Muscle of leg (tissue), 11 donors: ENCODE results near the gene IDH2. TPM values are rescaled to one million over a fixed set of nuclear protein-coding genes. Genes with fewer than 3 reads are reported as not detected.
A peak's percentile ranks its signal among the peaks of the same experiment; 100 is the strongest.

Source experiments
- DNase-seq: peaks from one replicate; pipeline ENCODE4 v3.0.0; 2013
- H3K27ac ChIP-seq: one replicate; pipeline ENCODE4 v1.5.1; 2013; ENCODE audit warnings: mild to moderate bottlenecking, low read length, control low read depth
- H3K27me3 ChIP-seq: one replicate; pipeline ENCODE4 v1.6.1; 2013; ENCODE audit warnings: low read length; ENCODE audit not compliant: control insufficient read depth, insufficient read depth
- H3K36me3 ChIP-seq: one replicate; pipeline ENCODE4 v1.6.1; 2013; ENCODE audit warnings: low read length; ENCODE audit not compliant: control insufficient read depth, insufficient read depth
- H3K4me1 ChIP-seq: one replicate; pipeline ENCODE4 v1.6.1; 2013; ENCODE audit warnings: low read length; ENCODE audit not compliant: control insufficient read depth, insufficient read depth
- H3K4me3 ChIP-seq: one replicate; pipeline ENCODE4 v1.5.1; 2013; ENCODE audit warnings: low read length, control low read depth
- H3K9me3 ChIP-seq: replicated peaks from 2 replicates; pipeline ENCODE4 v1.6.1; 2013; ENCODE audit warnings: low read depth, low read length; ENCODE audit not compliant: control insufficient read depth
- WGBS: methylation state at CpG from one replicate; pipeline ENCODE4 v1.1.5; 2013; ENCODE audit warnings: missing lambda C conversion rate; ENCODE audit not compliant: insufficient coverage; 5-methylcytosine and 5-hydroxymethylcytosine counted together
- polyA plus RNA-seq, 8 donors: library from polyadenylated mRNA; unstranded; fragments of 120-200 nt; gene quantifications; one replicate each; pipeline versions ENCODE4 v1.2.1 to v1.2.3, GENCODE V29; 2013; ENCODE audit warnings: inconsistent platforms in 1 of 8, low replicate concordance in 1 of 8; ENCODE audit not compliant: insufficient read length in 8 of 8, insufficient read depth in 1 of 8
- total RNA-seq: library from RNA; stranded (reverse); fragments of 120-200 nt; gene quantifications from one replicate; pipeline ENCODE4 v1.2.4, GENCODE V29; 2013

Gene IDH2
- total and polyA plus RNA-seq, 9 donors: 215 to 286 (median 259) TPM

DNA sequence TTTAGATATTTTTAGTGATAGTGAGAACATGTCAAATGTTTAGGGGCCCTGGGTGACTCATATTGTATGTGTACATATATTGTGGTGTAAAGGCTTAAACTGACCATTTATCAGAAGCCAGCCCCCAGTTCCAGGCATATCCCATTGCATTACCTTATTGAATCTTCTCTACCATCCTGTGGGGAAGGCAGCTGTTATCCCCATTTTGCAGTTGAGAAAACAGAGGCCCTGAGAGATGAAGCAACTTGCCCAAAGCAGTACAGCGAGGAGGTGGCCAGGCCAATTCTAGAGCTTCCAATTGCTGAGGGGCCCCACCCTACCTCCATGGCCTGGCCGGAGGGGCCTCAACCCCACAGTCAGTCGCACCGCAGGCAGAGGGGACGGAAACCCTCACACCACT is 53.2 kb downstream of the IDH2 start:
- no peak for DNase-seq
- H3K27me3 ChIP-seq: no peaks in the 10 kb centered on the region
- H3K27ac ChIP-seq: no peak overlapping the region
- H3K9me3 ChIP-seq: no peaks in the 10 kb centered on the region
- H3K36me3 ChIP-seq: no peaks in the 10 kb centered on the region
- WGBS: 84% methylated on average over 3 of the region's 5 CpGs
- H3K4me1 ChIP-seq: peaks cover 25% of the 10 kb centered on the region
- H3K4me3 ChIP-seq: no peak overlapping the region

DNA sequence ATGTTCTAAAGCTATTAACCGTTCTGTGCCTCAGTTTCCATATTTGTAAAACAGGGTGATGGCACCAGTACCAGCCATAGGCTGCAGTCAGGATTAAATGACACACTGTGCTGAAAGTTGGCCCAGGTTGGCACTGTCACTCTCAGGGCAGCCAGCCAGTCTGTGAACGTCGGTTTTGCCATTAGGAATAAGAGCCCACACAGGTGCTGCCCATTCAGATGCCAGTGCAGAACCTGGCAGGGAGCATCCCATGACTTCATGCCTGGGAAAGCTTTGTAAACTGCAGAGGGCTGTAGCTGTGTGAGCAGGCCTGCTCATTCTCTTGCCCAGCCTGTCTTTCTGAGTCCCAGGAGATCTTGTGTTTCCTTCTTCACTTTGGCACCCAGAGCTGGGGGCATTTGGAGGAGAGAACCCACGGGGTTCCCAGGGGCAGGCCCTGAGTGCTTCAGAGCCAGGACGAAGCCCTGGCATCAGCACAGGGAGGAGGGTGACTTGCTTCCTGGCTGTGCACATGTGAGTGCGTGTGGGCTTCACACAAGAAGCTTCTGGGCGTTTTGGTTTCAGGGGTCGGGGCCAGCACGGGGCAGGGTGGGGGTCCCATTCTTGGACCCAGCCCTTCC is 54.2 kb downstream of the IDH2 start:
- Histone ChIP-seq H3K4me1 (peaks cover 31% of the 10 kb centered on the region), H3K27me3 (no peaks in the 10 kb centered on the region), H3K27ac (no peak overlapping the region), H3K9me3 (no peaks in the 10 kb centered on the region), H3K4me3 (no peak overlapping the region), H3K36me3 (no peaks in the 10 kb centered on the region)
- 60% methylated on average over 5 of the region's 9 CpGs for WGBS
- peak; percentile 35 for DNase-seq

DNA sequence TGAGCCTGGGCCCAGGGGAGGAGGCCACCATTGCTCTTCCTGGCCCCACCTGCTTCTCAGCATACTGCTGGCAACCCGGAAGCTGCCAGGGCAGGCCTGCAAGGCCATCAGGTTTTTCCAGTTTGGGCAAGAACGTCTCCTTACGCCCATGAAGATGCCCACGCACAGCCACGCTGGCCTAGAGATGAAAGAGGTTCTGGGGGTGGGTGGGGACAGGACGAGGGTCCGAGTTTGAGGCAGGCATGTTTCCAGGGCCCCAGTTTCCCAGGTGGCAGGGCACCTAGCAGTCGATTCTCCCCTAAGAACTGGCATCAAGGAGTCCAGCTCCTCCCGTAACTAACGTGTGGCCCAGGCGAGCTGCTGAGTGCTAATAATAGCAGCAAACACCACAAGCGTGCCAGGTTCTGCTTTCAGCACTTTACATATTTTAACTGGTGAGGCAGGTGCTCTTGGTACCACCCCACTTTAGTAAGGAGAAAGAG is 55.3 kb downstream of the IDH2 start:
- DNase-seq: no peak
- Histone ChIP-seq H3K4me1 (peaks cover 40% of the 10 kb centered on the region), H3K27me3 (no peaks in the 10 kb centered on the region), H3K27ac (no peak overlapping the region), H3K4me3 (no peak overlapping the region), H3K36me3 (no peaks in the 10 kb centered on the region), H3K9me3 (no peaks in the 10 kb centered on the region)
- WGBS: 87% methylated on average over 7 of the region's 12 CpGs

DNA sequence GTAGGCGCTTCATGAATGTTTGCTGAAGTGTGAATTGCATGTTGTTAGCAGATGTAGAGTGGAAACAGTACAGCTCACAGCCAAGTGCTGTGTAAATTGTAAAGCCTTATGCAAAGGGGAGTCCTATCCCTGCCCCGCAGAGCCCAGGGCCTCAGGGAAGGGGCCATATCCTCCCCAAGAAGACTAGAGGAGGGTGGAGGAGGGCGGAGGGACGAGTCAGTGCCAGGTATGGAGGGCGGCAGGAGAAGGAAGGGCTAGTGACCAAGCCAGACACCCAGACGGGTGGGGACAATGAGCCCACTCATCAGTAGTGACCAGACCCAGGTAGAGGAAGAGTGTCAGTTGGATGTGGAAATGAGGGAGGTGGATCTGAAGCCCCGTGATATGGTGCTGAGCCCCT is 56.0 kb downstream of the IDH2 start:
- Histone ChIP-seq H3K4me1 (peaks cover 40% of the 10 kb centered on the region), H3K27ac (no peak overlapping the region)
- 85% methylated on average over 7 of the region's 7 CpGs for WGBS

DNA sequence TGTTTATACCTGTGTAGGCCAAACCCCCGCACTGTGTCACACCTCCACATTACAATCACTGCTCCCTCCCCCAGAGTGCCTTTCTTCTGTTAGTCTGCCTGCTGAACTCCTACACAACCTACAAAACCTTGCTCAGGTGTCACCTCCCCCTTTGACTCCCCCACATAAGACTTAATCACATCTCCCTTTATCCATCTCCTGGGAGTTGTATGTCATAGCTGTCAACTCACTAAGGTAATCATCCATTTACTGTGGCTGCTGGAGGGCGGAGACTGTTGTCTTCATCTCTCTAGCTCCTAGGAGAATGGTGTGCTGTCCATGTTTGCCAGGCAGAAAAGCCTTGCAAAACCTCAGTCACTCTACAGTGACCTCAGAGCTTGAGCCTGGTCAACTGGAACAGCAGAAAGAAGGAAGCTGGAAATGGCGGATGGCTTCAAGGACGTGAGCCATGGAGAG is 57.3 kb downstream of the IDH2 start:
- Histone ChIP-seq H3K4me1 (peaks cover 39% of the 10 kb centered on the region), H3K9me3 (no peaks in the 10 kb centered on the region), H3K4me3 (no peak overlapping the region), H3K27me3 (no peaks in the 10 kb centered on the region), H3K36me3 (no peaks in the 10 kb centered on the region), H3K27ac (no peak overlapping the region)
- 97% methylated on average over 3 of the region's 4 CpGs for WGBS
- DNase-seq: no peak

More for the DNA sequence above, 56.0 kb downstream of the IDH2 start:
- Histone ChIP-seq H3K27me3 (no peaks in the 10 kb centered on the region), H3K36me3 (no peaks in the 10 kb centered on the region), H3K9me3 (no peaks in the 10 kb centered on the region), H3K4me3 (no peak overlapping the region)
- no peak for DNase-seq

DNA sequence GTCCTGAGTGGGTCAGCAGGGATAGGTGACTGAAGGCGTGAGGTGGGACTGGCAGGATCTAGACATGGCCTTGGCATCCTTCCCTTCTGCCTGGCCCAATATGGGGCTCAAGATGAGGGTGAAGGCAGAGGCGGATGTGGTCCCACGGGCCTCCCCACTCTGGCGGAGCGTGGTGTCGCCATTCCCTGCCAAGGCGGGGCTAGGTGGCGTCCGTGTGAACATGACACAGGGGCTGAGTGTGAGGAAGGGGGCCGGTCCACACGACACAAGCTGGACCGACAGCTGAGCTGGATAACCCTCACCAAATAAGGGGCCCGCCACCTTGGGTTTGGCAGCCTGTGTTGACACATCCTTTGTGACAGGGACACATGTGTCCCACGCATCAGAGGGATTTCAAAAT is 58.1 kb downstream of the IDH2 start:
- Histone ChIP-seq H3K27ac (no peak overlapping the region), H3K4me1 (peaks cover 37% of the 10 kb centered on the region), H3K9me3 (no peaks in the 10 kb centered on the region), H3K4me3 (no peak overlapping the region), H3K27me3 (no peaks in the 10 kb centered on the region), H3K36me3 (no peaks in the 10 kb centered on the region)
- WGBS: 84% methylated on average over 14 of the region's 14 CpGs
- DNase-seq: no peak

DNA sequence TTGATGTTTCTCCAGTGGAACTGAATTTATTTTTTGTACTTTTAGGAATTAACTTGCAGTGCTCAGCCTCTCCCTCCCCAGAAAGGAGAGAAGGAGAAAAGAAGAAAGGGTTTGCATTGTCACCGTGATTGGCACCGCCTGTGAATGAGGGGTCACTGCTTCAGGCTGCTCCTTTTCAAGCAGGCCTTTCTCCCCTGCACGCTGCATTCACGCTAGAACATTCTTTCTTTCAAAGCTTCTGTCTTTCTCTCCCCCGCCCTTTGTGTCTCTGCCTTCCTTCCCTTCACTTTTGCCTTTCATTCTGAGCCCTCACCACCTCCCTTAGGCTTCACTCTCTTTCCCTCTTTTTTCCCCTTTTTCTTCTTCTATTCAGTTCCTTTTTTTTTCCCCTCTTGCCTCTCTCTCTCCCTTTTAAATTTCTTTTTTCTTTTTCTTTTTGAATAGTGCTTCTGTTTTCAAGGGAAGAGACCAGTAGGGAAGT is 58.7 kb downstream of the IDH2 start:
- H3K9me3 ChIP-seq: no peaks in the 10 kb centered on the region
- H3K4me1 ChIP-seq: peaks cover 37% of the 10 kb centered on the region
- no peaks in the 10 kb centered on the region for H3K27me3 ChIP-seq
- WGBS: 66% methylated on average over 4 of the region's 5 CpGs
- H3K36me3 ChIP-seq: no peaks in the 10 kb centered on the region
- no peak overlapping the region for H3K27ac ChIP-seq
- no peak overlapping the region for H3K4me3 ChIP-seq
- no peak for DNase-seq

DNA sequence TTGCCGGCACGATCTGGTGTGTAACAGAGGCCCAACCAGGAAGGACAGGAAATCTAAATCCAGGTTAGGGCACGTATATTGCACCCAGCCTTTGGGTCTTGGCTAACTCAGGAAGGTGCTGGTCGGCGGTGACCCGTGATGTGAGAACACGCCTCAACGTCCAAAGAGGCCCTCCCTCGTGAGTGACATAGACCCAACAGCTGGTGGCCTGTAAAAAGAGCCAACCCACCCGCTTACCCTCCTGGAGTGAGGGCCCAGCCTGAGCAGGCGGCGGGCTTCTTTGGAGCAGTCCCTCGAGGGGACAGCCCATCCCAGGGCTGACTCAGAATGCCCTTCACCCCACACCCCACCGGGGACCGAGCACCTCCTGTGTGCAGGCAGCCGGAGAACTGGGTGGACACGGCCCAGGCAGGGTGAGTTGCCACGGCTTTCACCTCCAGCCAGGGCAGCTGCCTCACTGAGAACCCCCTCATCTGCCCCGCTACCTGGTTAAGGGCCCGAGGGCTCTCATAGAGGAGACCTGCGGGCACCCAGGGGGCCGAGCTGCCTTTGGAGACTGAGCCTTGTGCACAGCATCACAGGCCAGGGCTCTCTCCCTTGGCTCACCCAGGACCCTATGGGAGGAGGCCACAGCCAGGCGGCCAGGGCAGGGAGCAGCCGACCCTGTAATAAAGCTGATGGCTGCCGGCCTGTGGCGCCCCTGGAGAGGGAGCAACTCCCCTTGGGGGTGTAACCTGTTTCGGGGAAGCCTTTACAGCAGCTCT is 59.3 kb downstream of the IDH2 start:
- no peak for DNase-seq
- Histone ChIP-seq H3K27me3 (no peaks in the 10 kb centered on the region), H3K27ac (no peak overlapping the region), H3K4me1 (peaks cover 34% of the 10 kb centered on the region), H3K4me3 (no peak overlapping the region), H3K9me3 (no peaks in the 10 kb centered on the region), H3K36me3 (no peaks in the 10 kb centered on the region)
- WGBS: 72% methylated on average over 13 of the region's 27 CpGs

DNA sequence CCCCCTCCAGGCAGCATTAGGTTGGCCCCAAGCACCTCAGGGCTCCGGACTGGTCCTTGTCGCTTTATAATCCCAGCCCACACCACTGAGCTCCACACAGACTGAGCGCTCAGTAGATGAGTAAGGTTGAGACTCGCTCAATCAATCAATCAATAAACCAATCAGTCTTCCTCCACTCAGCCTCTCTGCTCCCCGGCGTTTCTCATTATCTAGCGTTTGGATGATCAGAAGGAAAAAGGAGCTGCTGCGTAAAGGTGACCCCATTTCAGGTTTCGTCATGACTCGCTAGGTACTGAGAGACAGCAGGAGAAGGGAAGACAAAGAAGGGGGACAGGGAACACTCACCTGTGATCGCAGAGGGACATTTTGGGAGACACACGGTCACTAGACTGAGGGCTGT is 59.9 kb downstream of the IDH2 start:
- Histone ChIP-seq H3K9me3 (no peaks in the 10 kb centered on the region), H3K36me3 (no peaks in the 10 kb centered on the region), H3K27me3 (no peaks in the 10 kb centered on the region), H3K27ac (no peak overlapping the region), H3K4me1 (peaks cover 34% of the 10 kb centered on the region), H3K4me3 (no peak overlapping the region)
- DNase-seq: no peak
- 92% methylated on average over 6 of the region's 12 CpGs for WGBS

DNA sequence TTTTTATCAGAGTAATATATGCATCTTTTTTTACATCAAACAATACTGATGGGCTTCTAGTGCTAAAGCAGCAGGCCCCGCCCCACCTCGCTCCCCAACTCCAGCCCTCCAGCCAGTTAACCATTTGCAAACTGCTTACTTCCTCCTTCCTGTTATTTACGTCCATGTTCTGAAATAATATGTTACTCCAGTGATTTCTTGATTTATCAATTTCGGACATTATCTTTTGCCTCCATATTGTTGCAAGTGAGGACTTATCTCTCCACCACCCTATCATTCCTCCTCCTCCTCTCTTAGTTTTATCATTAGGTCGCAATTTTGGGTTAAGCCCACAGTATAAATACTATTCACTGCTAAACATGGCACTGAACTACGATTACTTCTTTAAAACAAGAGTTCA is 61.6 kb downstream of the IDH2 start:
- no peaks in the 10 kb centered on the region for H3K9me3 ChIP-seq
- no peaks in the 10 kb centered on the region for H3K27me3 ChIP-seq
- WGBS: 63% methylated on average over 5 of the region's 6 CpGs
- H3K27ac ChIP-seq: no peak overlapping the region
- H3K4me1 ChIP-seq: peaks cover 42% of the 10 kb centered on the region
- H3K4me3 ChIP-seq: no peak overlapping the region
- no peaks in the 10 kb centered on the region for H3K36me3 ChIP-seq
- no peak for DNase-seq
